H1 (cell line): ENCODE measurements around the gene PAEP. TPM values are rescaled to one million over a fixed set of nuclear protein-coding genes. Genes with fewer than 3 reads are reported as not detected.

Source experiments
- CTCF ChIA-PET: fragments of 300-600 bp; sonication (Branson Sonifier 250); formaldehyde crosslinking; loops from one replicate; lab custom pipeline; 2021; ENCODE audit not compliant: partially characterized antibody; lab: Charles Lee
- POLR2A ChIA-PET: fragments of 300-600 bp; sonication (Branson Sonifier 250); formaldehyde crosslinking; loops from one replicate; lab custom pipeline; 2021; ENCODE audit warnings: inconsistent platforms; ENCODE audit not compliant: partially characterized antibody; lab: Charles Lee
- DNase-seq, 2 experiments: peaks; one replicate each; pipeline versions ENCODE4 v3.0.0 to v3.0.0-alpha.2; 2010 to 2022; ENCODE audit warnings: low spot score in 2 of 2, low read depth in 1 of 2, mixed read lengths in 1 of 2
- FAIRE-seq: peaks from 2 replicates; lab custom pipeline; 2011; peaks lifted over from hg19 to GRCh38; lab: Jason Lieb, UNC
- H2AFZ ChIP-seq: 2 replicates; pipeline ENCODE4 v1.8.1; 2012; ENCODE audit warnings: low read length, inconsistent platforms
- H2AK5ac ChIP-seq: 2 replicates; pipeline ENCODE4 v1.6.1; 2013; ENCODE audit warnings: low read depth, low read length
- H2BK120ac ChIP-seq: replicated peaks from 2 replicates; pipeline ENCODE3; 2013; ENCODE audit warnings: low read depth, low read length, inconsistent platforms
- H2BK12ac ChIP-seq: 2 replicates; pipeline ENCODE4 v1.6.1; 2013; ENCODE audit warnings: low read depth, low read length
- H2BK15ac ChIP-seq: 2 replicates; pipeline ENCODE4 v1.6.1; 2013; ENCODE audit warnings: low read length
- H2BK20ac ChIP-seq: 2 replicates; pipeline ENCODE4 v1.6.1; 2013; ENCODE audit warnings: low read length
- H2BK5ac ChIP-seq: 2 replicates; pipeline ENCODE4 v1.6.1; 2013; ENCODE audit warnings: low read depth, low read length
- H3K14ac ChIP-seq: 2 replicates; pipeline ENCODE4 v1.6.1; 2013; ENCODE audit warnings: inconsistent platforms; ENCODE audit not compliant: insufficient read length
- H3K18ac ChIP-seq: 2 replicates; pipeline ENCODE4 v1.6.1; 2013; ENCODE audit warnings: low read length; ENCODE audit errors: extremely low read depth
- H3K23ac ChIP-seq: 2 replicates; pipeline ENCODE4 v1.6.1; 2013; ENCODE audit warnings: inconsistent platforms; ENCODE audit not compliant: insufficient read length
- H3K23me2 ChIP-seq: 2 replicates; pipeline ENCODE4 v1.6.1; 2013; ENCODE audit warnings: low read depth, low read length
- H3K27ac ChIP-seq: 2 replicates; pipeline ENCODE4 v1.6.1; 2011; ENCODE audit warnings: low read depth, low read length, inconsistent platforms
- H3K27me3 ChIP-seq, 4 experiments: replicated peaks in 1 of 4; 1 replicate in 1 of 4; 2 replicates in 3 of 4; pipeline versions ENCODE4 v1.6.1 to v1.8.1; 2011 to 2013; ENCODE audit warnings: low read length in 3 of 4, mild to moderate bottlenecking in 3 of 4, inconsistent platforms in 2 of 4, mixed read lengths in 2 of 4, moderate library complexity in 1 of 4; ENCODE audit not compliant: control insufficient read depth in 3 of 4, insufficient read depth in 3 of 4; ENCODE audit errors: extremely low read depth in 1 of 4
- H3K36me3 ChIP-seq, 4 experiments: 2 replicates each; pipeline versions ENCODE4 v1.6.1 to v1.8.1; 2011 to 2013; ENCODE audit warnings: mild to moderate bottlenecking in 4 of 4, low read length in 3 of 4, moderate library complexity in 2 of 4, control low read depth in 1 of 4, inconsistent platforms in 1 of 4; ENCODE audit not compliant: insufficient read depth in 4 of 4, control insufficient read depth in 2 of 4
- H3K4ac ChIP-seq: replicated peaks from 2 replicates; pipeline ENCODE3; 2013; ENCODE audit warnings: low read length, low read depth, mixed read lengths, inconsistent platforms; ENCODE audit not compliant: insufficient read length
- H3K4me1 ChIP-seq, 4 experiments: replicated peaks in 1 of 4; 1 replicate in 1 of 4; 2 replicates in 3 of 4; pipeline versions ENCODE4 v1.6.1 to v1.8.1; 2011 to 2013; ENCODE audit warnings: low read length in 3 of 4, inconsistent platforms in 2 of 4, mixed read lengths in 1 of 4; ENCODE audit not compliant: insufficient read depth in 4 of 4, control insufficient read depth in 3 of 4
- H3K4me2 ChIP-seq, 2 experiments: 2 replicates each; pipeline versions ENCODE4 v1.6.1 to v1.8.1; 2011 to 2013; ENCODE audit warnings: low read depth in 2 of 2, low read length in 2 of 2, control low read depth in 1 of 2, inconsistent platforms in 1 of 2, mild to moderate bottlenecking in 1 of 2; ENCODE audit not compliant: insufficient read depth in 1 of 2
- H3K4me3 ChIP-seq, 4 experiments: fragments of 200-600, 300-600 bp in 1 of 4; sonication (generic), shearing (Covaris generic), sonication (Bioruptor Twin) in 1 of 4; 2 replicates each; pipeline versions ENCODE4 v1.5.1 to v1.8.1; 2011 to 2016; ENCODE audit warnings: low read length in 4 of 4, low read depth in 3 of 4, control low read depth in 2 of 4, inconsistent platforms in 2 of 4, mild to moderate bottlenecking in 2 of 4, mixed read lengths in 1 of 4, moderate library complexity in 1 of 4; ENCODE audit not compliant: insufficient read depth in 2 of 4; ENCODE audit errors: extremely low read depth in 1 of 4
- H3K56ac ChIP-seq: replicated peaks from 2 replicates; pipeline ENCODE3; 2013; ENCODE audit warnings: low read depth, mild to moderate bottlenecking, mixed read lengths, low read length, inconsistent platforms; ENCODE audit not compliant: insufficient read length
- H3K79me1 ChIP-seq: 2 replicates; pipeline ENCODE4 v1.6.1; 2013; ENCODE audit warnings: low read depth, low read length, control low read depth
- H3K79me2 ChIP-seq, 2 experiments: 2 replicates each; pipeline versions ENCODE4 v1.6.1 to v1.8.1; 2012 to 2013; ENCODE audit warnings: low read length in 2 of 2, mild to moderate bottlenecking in 2 of 2, inconsistent platforms in 1 of 2; ENCODE audit not compliant: insufficient read depth in 2 of 2, control insufficient read depth in 1 of 2
- H3K9ac ChIP-seq, 4 experiments: replicated peaks in 1 of 4; 1 replicate in 1 of 4; 2 replicates in 3 of 4; pipeline versions ENCODE4 v1.6.1 to v1.8.1; 2011 to 2013; ENCODE audit warnings: low read depth in 3 of 4, low read length in 3 of 4, control low read depth in 2 of 4, mild to moderate bottlenecking in 2 of 4, moderate library complexity in 2 of 4, inconsistent platforms in 1 of 4; ENCODE audit errors: extremely low read depth in 1 of 4
- H3K9me3 ChIP-seq, 2 experiments: 2 replicates each; pipeline versions ENCODE4 v1.6.1 to v1.8.1; 2012 to 2013; ENCODE audit warnings: mild to moderate bottlenecking in 2 of 2, moderate library complexity in 2 of 2, control low read depth in 1 of 2, inconsistent platforms in 1 of 2, low read depth in 1 of 2, low read length in 1 of 2, mixed read lengths in 1 of 2; ENCODE audit not compliant: insufficient read depth in 2 of 2
- H4K20me1 ChIP-seq, 2 experiments: replicated peaks in 1 of 2; 2 replicates each; pipeline versions ENCODE3 to v1.8.1; 2011 to 2013; ENCODE audit warnings: inconsistent platforms in 2 of 2, low read length in 2 of 2, mild to moderate bottlenecking in 1 of 2; ENCODE audit not compliant: insufficient read depth in 2 of 2, control insufficient read depth in 1 of 2
- H4K5ac ChIP-seq: 2 replicates; pipeline ENCODE4 v1.6.1; 2013; ENCODE audit warnings: low read length, low read depth, mixed read lengths, inconsistent platforms; ENCODE audit not compliant: insufficient read length
- H4K8ac ChIP-seq: 2 replicates; pipeline ENCODE4 v1.8.0; 2013; ENCODE audit warnings: mild to moderate bottlenecking, moderate library complexity, low read length, inconsistent platforms; ENCODE audit not compliant: insufficient read depth; ENCODE audit errors: extremely low read depth
- H4K91ac ChIP-seq: replicated peaks from 2 replicates; pipeline ENCODE3; 2013; ENCODE audit warnings: low read length, mixed read lengths, inconsistent platforms; ENCODE audit not compliant: insufficient read length
- BCL11A ChIP-seq, 2 experiments: IDR thresholded peaks; one replicate each; pipeline ENCODE4 v1.6.1; 2011; ENCODE audit warnings: low read depth in 2 of 2, low read length in 2 of 2, mild to moderate bottlenecking in 2 of 2
- CEBPB ChIP-seq: IDR thresholded peaks from 2 replicates; pipeline ENCODE4 v1.6.1; 2012; ENCODE audit warnings: low read depth, low read length
- E2F6 ChIP-seq: IDR thresholded peaks from 2 replicates; pipeline ENCODE4 v1.6.1; 2012; ENCODE audit warnings: inconsistent platforms
- EP300 ChIP-seq, 2 experiments: IDR thresholded peaks; 1 replicate in 1 of 2; 2 replicates in 1 of 2; pipeline ENCODE4 v1.6.1; 2011 to 2012; ENCODE audit warnings: low read depth in 2 of 2, low read length in 2 of 2, mild to moderate bottlenecking in 2 of 2, borderline replicate concordance in 1 of 2, inconsistent platforms in 1 of 2, moderate library complexity in 1 of 2
- SP1 ChIP-seq: IDR thresholded peaks from 2 replicates; pipeline ENCODE4 v1.6.1; 2011; ENCODE audit warnings: low read depth, low read length
- WGBS, 2 experiments: shearing (Covaris generic) in 1 of 2; methylation state at CpG; one replicate each; pipeline versions ENCODE4 v1.1.6 to v1.1.7; 2013 to 2015; ENCODE audit warnings: low lambda C conversion rate in 2 of 2, mixed read lengths in 2 of 2, inconsistent platforms in 1 of 2, low coverage in 1 of 2, missing lambda C conversion rate in 1 of 2; ENCODE audit not compliant: insufficient replicate concordance in 2 of 2, insufficient coverage in 1 of 2, insufficient read length in 1 of 2; ENCODE audit errors: extremely low coverage in 1 of 2, missing lambda C conversion rate in 1 of 2; 5-methylcytosine and 5-hydroxymethylcytosine counted together
- polyA plus RNA-seq, 7 experiments: library from polyadenylated mRNA; depleted of rRNA in 3 of 7; stranded (reverse) in 5 of 7; unstranded in 2 of 7; fragments of >200 nt in 5 of 7; fragments of 200-250 nt in 2 of 7; gene quantifications; 1 replicate in 5 of 7; 2 replicates in 1 of 7; 4 replicates in 1 of 7; pipeline versions ENCODE4 v1.2.1 to v1.2.3, GENCODE V29; 2011 to 2013; ENCODE audit warnings: missing spikeins in 2 of 7, mixed read lengths in 2 of 7
- total RNA-seq: library from RNA; stranded (reverse); fragmentation: NEBNext Ultra II Directional; extraction: Animal tissue kit (Norgen Biotek cat#: 25700); gene quantifications from 2 replicates; pipeline ENCODE4 v1.2.1, GENCODE V29; 2021

PAEP gene
- total and polyA plus RNA-seq, 2 of the 8 experiments (the other 6 are each of a cell fraction or from before 2014, with no cell fraction given) = not detected

DNA sequence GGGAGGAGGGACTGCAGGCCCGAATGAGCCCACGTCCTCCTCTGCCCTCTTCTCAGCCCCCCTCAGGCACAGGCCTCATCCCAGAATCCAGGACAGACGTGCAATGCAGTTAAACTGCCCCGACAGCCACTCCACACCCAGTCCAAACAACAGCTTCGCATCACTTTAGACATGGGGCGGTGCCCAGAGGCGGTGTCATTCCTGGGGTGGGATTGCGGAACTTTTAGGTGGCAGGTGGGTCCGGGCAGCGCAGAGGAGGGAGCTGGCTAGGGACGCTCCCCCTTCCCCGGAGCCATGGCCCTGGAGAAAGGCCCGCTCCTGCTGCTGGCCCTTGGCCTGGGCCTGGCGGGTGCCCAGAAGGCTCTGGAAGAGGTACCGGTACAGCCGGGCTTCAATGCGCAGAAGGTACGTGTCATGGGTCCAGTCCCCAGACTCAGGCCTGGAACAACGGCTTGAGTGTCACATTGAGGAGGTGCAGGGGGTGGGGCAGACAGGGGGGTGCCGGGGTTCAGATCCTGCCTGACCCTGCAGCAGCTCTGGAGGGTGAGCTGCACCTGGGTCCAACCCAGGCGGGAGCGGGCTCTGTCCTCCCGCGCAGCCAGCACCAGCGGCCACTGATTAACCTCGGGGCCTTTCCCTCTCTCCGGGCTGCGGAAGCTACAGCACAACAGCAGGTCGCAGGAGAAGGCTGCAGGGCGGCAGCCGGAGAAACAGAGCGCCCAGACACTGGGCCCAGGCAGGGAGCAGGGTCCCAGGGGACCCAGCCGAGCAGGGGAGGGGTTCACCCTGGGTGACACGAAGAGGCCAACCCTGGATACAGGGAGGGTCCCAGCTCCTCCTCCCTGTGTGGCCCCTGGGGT, 52.6 kb downstream of the PAEP start:
- Histone ChIP-seq H4K8ac (no peak overlapping the region), H3K18ac (no peak overlapping the region), H3K23ac (no peak overlapping the region), H2BK20ac (no peak overlapping the region), H3K27ac (no peak overlapping the region), H2BK5ac (no peak overlapping the region), H3K4me1 (peaks cover 0 to 1% (median 0%) of the 10 kb centered on the region in 4 experiments; a peak in 1 of 7 replicates), H3K79me2 (no peaks in the 10 kb centered on the region), H2BK15ac (0 out of 2 replicates have a peak overlapping the region, but pooled peaks have one; percentile 46), H2BK120ac (no peak overlapping the region), H2AFZ (no peak overlapping the region), H3K9ac (no peak overlapping the region), H3K79me1 (no peaks in the 10 kb centered on the region), H4K91ac (no peak overlapping the region), H3K9me3 (peaks cover 10 to 14% of the 10 kb centered on the region in 2 experiments), H3K56ac (no peak overlapping the region), H3K27me3 (no peaks in the 10 kb centered on the region), H3K14ac (no peak overlapping the region), H3K36me3 (no peaks in the 10 kb centered on the region; a peak in 1 of 8 replicates), H3K4me3 (no peak overlapping the region), H4K20me1 (no peaks in the 10 kb centered on the region), H2AK5ac (no peak overlapping the region), H3K4me2 (no peak overlapping the region), H4K5ac (no peak overlapping the region), H2BK12ac (no peak overlapping the region), H3K23me2 (peaks cover 4% of the 10 kb centered on the region; the same call in 1 of the 2 replicates), H3K4ac (no peak overlapping the region)
- ChIA-PET POLR2A (no interaction called here), CTCF (interaction anchor here (0.7 to 5.0 kb wide), 3 partner anchors 11 to 925 kb away, joined by 3 to 59 read pairs (median 3); no protein-coding TSS in a partner anchor)
- no peak for DNase-seq
- no peak for FAIRE-seq
- 97% methylated on average over 13 of the region's 34 CpGs; no CpG with 5 or more reads in 1 of the 2 experiments for WGBS, 2 experiments
- no peak for TF ChIP-seq BCL11A (IDR thresholded peaks at IDR 0.05; ENCODE audit: low read depth in 2 of 2, low read length in 2 of 2)
- no peak for TF ChIP-seq EP300 (IDR thresholded peaks at IDR 0.05; ENCODE audit: borderline replicate concordance in 1 of 2, low read depth in 2 of 2, low read length in 2 of 2)
- no peak for TF ChIP-seq SP1
- TF ChIP-seq CEBPB = no peak
- TF ChIP-seq E2F6 = no peak
